HG03060 (cell line): ENCODE data around the gene CLSTN2.

ENCODE experiments used
- ATAC-seq: cut with Tn5 transposase; IDR thresholded peaks from one replicate; pipeline ENCODE4 v1.9.1; 2021; ENCODE audit warnings: low read depth, moderate number of reproducible peaks; ENCODE audit not compliant: unreplicated experiment

CLSTN2 gene

DNA sequence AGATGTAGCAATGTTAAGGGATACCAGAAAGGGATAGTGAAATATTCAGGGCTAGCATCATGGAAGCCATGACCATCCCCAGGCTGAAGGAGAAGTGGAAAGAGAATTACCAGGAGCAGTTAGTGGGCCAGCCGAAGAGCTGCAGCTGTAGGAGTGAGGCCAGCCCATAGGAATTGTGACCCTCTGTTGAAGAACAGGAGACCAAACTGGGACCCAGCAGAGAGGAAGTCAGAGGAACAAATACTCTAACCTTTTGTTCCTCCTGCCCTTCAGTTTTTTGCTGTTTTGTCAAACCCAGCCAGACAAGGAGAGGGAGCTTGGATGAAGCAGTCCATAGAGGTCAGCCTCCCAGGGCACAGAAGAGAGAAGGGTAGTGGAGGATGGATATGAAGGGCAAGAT, 115.4 kb downstream of the CLSTN2 start:
- no peak for ATAC-seq

DNA sequence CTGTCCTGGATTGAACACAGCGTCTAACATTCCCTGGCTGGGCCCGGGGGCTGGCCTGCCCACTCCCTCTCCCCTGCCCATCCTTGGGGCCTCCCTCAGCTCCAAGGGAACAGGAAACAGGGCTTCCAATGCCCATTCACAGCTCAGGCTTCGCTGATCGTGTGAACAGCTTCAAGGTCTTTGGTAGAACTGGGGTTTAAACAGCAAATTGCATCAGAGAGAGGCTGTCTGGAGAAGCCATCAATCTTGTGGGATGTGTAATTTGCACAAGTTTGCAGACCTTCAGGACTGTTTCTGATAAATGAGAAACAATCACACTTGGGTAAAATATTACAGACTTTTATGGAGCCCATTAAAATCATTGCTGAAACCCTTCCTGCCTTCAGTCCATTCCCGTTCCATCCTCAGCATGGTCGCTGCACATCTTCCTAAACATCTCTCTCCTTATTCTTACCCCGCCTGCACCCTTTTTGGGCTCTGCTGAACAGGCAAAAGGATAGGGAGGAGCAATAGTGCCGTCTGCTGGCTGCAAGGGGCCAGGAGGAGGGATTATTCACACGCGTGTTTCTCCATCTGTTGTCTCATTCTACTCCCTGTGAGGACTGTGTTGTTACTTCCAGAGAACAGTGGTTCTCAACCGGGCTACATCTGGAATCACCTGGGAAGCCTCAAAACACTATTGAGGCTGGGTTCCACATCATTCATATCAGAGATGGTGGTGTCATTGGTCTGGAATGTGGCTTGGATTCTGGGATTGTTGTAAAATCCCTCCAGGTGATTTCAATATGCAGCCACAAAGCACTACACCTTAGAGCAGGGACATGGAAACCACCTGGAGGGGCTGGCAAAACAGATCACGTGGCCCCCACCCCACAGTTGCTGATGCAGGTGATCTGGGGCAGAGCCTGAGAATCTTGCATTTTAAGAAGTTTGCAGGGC, 116.3 kb downstream of the CLSTN2 start:
- no peak for ATAC-seq

- ATAC-seq = no peak
Observed at GRCh38 chr3:140052771-140053702, 118.1 kb downstream of the CLSTN2 start.

DNA sequence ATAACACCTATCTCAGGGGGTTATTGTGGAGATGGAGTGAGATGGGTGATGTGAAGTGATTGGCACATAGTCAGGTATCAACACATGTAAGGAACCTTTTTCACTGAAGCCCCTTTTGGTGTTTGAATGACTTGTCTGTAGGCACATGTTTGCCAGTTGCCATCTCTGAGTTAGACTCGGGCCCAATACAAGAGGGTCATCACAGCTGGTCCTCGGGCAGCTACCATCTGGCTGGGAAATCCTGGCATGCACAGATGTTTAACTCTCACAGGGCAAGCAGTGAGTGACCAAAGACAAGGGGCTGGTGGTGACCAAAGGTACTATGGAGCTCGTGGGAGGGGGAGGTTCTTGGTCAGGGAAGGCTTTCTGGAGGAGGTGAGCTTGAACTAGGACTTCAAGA, 118.8 kb downstream of the CLSTN2 start:
- no peak for ATAC-seq

DNA sequence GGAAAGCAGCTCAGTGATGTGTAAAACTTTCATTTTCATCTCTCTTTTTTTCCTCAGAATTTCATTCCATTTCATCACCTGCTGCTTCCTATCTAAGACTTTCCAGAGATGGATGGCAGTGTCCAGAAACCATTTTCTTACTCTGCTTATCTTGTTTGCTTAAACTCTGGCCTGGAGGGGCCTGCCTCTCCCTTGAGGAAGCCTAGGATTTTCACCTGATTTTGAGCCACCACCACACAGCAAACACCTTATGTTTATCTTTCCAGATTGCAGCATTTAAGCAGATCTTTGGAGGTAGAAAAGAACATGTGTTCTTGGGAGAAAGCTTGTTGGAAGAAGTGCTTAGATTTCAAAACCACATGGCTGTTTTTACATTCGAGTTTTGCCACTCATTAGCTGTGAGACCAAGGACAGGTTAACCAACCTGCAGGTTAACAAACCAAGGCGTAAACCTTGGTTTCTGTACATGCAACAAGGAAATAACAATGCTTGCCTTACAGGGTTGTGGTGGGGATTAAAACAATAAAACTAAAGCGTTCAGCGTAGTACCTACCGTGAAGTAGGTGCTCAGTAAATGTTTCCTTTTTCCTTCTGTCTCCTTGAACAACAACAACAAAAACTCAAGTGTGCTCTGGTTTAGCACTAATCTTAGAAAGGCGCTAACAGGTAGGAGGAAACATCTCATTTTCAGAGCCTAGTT, 120.3 kb downstream of the CLSTN2 start:
- no peak for ATAC-seq

GRCh38 chr3:140056047-140056446, 121.1 kb downstream of the CLSTN2 start:
- ATAC-seq = no peak

GRCh38 chr3:140061211-140061610, 126.2 kb downstream of the CLSTN2 start:
- no peak for ATAC-seq

GRCh38 chr3:140062461-140062860, 127.5 kb downstream of the CLSTN2 start:
- ATAC-seq = no peak

DNA sequence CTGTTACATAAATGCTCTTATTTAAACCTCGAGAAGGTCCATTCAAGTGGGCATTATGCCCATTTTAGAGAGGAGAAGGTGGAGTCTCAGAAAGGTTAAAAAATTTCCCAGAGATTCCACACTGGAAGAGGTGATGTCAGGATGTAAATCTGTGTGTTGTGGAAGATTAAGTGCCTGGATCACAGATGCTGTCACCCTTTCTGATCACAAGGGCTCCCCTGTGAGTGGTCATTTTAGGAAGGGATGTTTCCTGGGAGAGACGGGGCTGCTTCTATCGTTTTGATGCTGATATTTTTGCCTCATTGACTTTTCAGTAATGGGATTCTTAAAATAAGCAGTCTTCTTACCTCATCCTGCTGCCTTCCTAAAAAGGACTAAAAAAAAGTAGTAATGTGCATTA, 132.5 kb downstream of the CLSTN2 start:
- no peak for ATAC-seq

- no peak for ATAC-seq
Observed at GRCh38 chr3:140068494-140069017, 133.6 kb downstream of the CLSTN2 start.

DNA sequence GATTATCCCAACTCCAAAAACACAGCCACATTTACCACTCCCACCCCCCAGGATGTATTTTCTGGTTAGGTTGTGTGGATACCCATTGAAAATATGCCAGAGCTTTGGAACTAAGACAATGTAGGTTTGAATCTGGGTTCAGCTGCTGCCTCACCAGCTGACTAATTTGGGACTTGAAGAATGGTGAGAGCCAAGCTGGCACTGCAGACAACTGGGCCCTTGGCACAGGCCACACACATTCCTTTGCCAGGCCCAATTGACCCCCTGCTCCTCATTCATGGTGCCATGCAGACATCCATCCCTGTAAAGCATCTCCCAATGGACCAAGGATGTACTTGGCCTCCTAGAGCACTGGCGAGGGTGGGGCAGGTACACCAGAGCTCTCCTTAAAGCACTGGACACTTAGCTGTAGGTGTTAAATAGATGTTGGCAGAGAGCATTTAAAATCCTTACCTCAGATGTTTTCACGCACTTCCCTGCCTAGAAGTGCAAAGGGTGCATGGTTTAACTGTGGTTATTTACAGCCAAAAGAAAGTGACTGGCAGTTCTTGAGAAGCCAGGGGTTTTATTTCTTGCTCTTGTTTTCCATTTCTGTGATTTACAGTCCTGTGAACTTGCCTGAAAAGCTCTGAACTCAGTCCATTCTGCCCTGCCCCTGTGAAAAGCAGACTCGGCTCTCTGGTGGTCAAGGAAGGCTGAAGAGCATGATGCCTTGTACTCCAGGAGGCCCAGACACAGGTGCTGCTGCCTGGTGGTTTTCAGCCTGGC, 138.5 kb downstream of the CLSTN2 start:
- ATAC-seq = no peak

DNA sequence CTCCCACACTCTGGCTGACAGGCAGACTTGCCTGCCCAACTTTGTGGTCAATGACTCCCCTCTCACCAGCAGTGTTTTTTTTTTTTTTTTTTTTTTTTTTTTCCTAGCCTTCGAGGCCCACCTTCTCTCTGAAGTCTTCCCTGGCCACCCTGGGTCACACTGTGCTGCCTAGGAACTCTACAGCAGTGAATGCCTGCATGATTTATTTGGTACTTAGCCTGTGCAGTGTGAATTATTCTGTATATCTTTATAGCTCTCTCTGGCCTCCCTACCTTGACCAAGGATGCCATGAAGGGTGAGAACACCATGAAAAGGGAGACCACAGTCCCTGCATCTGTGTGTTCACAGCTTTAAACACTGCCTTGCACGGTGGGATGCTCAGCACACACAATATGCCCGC, 141.6 kb downstream of the CLSTN2 start:
- no peak for ATAC-seq

GRCh38 chr3:140077406-140077805, 142.4 kb downstream of the CLSTN2 start:
- no peak for ATAC-seq

- ATAC-seq = no peak
Observed at GRCh38 chr3:140078343-140078742, 143.4 kb downstream of the CLSTN2 start.

- no peak for ATAC-seq
Observed at GRCh38 chr3:140078940-140079339, 144.0 kb downstream of the CLSTN2 start.

DNA sequence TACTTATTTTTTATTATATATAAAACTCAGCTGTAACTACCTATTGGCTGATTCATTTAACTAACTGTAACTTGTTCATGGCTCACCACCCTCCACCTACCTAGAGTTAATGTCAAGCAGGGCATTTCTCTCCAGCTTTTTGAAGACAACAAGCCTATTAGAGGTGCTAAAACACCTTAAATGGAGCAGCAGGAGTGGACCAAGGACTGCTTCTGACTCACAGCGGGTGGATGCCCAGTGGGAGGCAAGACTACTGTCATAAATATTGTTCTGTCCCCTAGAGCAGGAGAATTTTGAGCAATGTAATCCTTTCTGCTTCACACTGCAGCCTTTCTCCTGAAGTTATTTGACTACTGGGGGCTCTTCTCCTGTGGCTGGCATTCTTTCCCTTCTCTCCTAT, 146.9 kb downstream of the CLSTN2 start:
- ATAC-seq = no peak

DNA sequence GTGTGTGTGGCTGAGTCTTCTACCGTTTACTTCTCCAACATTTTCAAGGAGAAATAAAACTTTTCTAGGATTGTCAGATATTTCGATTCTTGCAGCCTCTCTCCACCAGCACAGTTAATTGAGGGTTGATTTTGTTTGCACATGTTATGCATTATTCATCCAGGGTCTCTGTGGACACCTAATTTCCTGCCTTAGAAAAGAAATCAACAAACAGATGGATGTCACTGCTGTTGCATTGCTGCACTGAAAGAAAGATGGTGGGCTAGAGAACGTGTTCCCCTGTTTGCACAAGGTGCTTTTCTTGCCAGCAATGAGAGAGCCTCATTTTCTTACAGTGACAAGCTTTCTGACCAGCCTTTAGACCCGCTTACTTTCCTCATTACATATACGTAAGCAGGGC, 150.0 kb downstream of the CLSTN2 start:
- ATAC-seq = no peak

DNA sequence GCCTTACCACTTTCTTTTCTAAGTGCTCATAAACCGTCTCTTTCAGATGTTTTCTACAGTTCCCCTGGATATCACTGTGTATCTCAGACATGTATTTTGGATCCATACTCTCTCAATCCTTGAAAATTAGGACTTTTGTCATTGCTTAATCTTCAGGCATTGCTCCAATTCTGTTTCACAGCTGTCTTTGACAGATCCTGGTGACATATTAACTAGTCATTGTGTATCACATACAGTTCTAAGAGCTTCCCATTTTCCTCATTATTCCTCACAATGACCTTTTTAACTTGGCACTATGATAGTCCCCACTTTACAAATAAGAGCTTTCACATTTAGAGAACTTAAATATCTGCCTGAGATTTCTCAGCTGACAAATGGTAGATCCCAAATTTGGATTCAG, 151.7 kb downstream of the CLSTN2 start:
- ATAC-seq = no peak

- no peak for ATAC-seq
Observed at GRCh38 chr3:140088058-140088457, 153.1 kb downstream of the CLSTN2 start.

DNA sequence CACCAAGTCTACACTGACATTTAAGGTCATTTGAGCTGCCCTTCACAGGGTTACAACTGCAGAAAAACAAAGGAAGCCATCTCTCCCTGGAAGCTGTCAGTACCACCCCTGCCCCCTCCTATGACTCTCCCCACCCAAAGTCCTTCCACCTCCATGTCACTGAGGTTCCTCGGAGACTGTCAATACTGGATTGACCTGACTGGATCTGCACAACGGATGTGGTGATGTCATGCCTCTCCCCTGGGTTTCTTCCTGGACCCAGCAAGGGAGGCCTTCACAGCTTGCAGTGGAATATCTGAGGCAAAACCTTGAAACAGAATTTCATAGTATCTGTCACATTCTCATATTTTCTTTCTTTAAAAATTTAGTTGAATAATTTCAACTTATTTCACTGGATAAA, 153.5 kb downstream of the CLSTN2 start:
- ATAC-seq = no peak
